NCI-H774 (cell line): ENCODE results near the gene PTPRQ.
"Not testable (repeated sequence)": the region's sequence is repeated elsewhere in the genome, so short reads cannot be mapped to it uniquely, and the experiment has no call there.

Experiments used
- DNase-seq: peaks from one replicate; lab custom pipeline; 2025; lab: John Stamatoyannopoulos, UW

Gene PTPRQ

DNA sequence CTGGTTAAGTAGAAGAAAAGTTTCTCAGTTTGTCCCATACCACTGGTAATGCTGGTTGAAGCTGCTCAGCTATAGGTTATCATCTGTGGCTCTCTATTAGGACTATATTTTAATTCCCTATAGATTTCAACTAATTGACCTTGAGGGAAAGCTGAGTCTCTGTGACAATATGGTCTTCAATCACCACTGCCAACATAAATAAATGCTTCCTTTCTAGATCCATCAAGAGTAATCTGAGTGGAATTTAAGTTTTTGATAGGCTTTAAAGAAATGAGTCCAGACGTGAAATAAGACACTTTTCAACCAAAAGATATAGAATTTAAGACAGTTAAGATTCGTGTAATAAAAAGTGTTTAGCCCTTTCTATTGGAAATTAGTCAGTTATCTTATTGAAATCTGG, 199.9 kb downstream of the PTPRQ start:
- DNase-seq: no peak

DNA sequence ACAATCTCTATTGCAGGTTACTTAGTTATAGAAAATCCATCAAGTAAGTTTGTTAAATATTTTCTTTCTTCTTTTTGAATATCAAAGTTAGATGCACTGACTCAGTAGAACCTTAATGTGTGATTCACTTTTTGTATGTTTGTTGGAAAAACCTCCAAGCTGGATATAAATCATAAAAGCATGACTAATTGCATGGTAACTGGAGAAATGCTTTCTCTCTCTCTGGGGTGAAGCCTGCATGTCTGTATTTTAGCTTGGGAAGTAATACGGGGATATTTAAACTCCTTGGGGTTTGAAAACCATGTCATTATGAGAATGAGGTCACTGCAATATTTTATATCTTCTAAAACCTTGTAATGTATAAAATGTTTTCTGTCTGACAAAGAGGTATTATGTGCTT, 204.8 kb downstream of the PTPRQ start:
- no peak for DNase-seq

DNA sequence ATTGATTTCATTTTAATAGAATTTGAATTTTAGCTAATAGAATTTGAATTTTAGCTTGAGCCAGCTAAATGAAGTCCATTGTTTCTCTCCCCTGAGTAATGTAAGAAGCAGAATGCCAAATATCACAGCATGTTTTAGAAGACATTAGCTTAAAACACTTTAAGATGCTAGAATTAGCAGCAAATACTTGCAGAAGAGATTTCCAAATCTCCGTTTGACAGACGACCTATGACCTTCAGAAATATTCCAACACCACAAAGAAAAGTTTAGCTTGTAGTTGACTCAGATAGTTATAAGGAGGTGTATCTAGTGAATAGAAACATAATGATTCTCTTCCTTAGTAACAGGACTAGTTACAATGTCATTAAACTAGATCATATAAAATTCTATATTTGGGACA, 211.7 kb downstream of the PTPRQ start:
- no peak for DNase-seq

DNA sequence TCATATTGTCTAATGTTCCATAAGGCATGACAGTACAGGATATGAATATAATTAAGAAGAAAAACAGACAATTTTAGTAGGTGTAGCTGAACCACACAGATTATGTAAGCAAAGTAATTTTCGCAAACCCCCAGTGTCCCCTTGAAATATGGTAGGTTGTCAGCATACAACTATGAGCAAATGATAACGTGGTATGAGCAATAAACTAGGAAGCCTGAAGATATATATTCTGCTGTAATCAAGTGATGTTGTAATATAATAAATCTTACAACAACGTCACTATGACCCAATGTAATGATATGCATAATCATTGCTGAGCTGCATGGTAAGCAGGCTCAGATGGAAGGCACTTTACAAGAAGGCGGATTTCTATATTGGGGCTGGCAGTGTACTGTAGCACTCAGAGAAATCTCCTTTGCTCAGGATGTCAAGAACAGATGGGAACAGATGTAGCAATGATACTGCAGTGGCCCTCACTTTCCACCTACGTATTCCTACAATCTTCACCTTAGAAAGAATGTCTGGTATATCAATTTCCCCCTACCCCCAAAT, 215.6 kb downstream of the PTPRQ start:
- DNase-seq: no peak

DNA sequence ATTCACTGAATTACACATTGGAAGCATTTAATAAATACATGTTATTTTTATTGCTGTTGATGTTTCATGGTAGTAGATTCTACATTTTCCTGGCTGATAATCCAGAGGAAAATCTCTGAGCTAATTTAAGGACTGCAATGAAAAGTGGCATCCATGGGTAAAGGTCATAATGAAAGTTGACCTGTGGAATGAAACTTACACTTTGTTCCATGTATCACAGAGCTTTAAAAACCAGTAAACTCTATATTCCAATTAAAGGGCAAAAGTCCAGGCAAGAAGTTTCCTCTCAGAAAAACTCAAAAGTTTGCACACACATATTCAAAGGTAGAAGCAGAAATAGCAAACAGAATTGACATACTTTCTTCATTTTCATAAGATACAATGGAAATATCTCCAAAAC, 218.6 kb downstream of the PTPRQ start:
- DNase-seq: no peak

DNA sequence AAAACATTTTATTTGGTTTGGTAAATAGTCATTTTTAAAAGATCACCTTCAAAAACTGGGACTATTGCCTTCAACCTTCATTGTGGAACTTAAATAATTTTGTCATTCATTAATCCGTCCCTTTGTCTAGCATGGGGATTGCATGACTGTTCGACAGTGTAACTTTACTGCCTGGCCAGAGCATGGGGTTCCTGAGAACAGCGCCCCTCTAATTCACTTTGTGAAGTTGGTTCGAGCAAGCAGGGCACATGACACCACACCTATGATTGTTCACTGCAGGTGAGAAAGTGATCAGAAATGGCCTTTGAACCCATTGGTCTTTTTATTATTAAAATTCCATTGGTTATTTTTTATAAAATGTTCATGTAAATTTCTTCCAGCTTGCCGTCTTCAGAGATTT, 226.2 kb downstream of the PTPRQ start:
- DNase-seq: no peak

DNA sequence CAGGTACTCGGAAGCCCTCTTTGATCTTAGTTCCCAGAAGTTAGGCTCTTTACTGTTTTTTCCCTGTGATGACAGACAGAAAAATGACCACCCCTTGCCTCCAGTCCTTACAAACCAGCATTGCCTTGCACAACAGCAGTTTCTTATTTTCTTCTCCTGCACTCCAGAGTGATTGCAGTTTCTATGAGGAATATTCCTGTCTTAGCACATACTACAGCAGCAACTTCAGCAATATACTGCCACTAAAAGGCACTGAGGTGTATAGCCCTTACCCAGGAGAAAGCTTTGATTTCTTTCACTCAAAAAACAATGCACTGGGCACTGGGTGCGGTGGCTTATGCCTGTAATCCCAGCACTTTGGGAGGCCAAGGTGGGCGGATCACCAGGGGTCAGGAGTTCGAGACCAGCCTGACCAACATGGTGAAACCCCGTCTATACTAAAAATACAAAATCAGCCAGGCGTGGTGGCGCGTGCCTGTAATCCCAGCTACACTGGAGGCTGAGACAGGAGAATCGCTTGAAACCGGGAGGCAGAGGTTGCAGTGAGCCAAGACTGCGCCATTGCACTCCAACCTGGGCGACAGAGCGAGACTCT, 232.1 kb downstream of the PTPRQ start:
- not testable (repeated sequence) for DNase-seq

DNA sequence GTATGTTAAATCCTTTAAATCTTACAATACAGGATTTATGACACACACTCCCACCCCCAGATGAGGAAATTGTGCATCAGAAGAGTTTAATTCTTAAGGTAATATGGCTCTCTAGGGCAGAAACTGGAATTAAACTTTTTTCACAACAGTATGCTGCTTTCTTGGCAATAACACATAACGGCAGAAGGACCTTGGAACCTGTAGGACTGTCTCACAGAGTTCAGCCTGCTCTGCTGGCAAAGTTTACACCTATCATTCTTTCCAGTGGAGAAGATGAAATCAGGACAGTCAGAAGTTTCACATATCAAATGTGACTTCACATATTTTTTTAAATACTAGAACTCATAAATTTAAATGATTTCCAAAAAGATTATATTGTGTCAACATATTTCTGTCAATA, 232.8 kb downstream of the PTPRQ start:
- DNase-seq: no peak

DNA sequence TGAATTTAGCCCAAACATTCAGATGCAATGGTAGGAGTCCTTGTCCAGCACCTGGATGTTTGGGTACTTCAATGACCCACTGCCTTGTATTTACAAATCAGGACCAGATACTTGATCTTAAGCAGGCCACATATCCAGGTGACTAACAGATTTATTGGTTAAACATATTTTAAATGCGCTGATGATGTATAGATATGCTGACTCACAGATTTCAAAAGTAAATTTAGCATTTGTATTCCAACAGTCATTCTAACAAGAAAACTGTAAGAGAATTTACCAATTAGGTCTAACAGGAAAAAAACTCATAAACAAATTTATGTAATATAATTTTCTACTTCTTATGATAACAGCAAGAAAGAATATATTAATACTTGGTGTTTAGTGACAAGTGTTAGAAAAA, 234.0 kb downstream of the PTPRQ start:
- no peak for DNase-seq

DNA sequence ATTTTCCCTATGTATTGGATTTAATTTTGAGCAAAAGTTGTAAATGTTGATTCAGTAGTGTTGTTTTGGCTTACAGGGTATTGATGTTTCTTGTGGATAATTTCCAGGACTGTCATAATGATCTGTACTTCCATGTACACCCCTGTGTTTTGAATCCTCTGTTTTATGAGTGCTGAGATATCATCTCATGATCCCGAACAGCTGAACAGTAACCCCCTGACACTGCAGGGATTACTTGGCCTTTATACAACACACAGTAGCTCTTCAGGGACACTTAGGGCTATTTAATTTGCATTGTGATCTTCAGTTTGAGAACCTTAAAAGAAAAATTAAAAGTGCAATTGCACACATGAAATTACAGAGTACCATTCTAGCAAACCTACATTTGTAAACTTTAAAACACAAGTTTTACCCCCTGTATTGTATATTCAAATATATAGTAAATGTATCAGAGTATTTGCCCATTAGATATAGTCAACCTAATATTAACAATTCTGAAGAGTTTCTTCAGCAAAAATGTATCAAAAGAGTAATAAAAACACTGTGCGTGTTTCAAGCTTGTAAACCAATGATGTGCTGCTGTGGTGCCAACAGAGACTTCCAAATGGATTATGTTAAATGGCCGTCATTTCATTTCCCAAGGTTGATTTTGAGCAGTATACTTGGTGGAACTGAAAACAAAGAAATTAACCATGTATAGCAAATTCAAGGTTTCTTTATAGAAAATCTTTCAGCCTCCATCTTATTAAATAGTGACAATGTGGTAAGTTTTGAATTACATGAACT, 235.5 kb downstream of the PTPRQ start:
- DNase-seq: no peak

DNA sequence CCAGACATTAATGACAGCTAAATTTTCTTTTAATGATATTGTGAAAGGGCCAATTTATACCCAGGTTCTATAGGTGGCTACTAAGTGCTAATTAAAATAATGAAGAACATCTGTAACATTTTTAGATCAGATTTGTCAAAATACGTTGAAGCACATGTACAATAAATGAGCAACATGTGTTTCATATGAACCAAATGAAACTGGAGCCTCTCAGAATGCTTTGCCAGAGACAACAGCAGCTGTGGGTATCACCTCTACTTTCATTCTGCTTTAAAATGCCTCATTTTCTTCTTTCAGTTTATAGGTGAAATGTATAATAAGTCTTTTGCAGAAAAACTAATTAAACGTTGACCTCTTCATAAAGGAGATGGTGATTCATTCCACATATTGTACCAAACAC, 237.3 kb downstream of the PTPRQ start:
- DNase-seq: no peak

DNA sequence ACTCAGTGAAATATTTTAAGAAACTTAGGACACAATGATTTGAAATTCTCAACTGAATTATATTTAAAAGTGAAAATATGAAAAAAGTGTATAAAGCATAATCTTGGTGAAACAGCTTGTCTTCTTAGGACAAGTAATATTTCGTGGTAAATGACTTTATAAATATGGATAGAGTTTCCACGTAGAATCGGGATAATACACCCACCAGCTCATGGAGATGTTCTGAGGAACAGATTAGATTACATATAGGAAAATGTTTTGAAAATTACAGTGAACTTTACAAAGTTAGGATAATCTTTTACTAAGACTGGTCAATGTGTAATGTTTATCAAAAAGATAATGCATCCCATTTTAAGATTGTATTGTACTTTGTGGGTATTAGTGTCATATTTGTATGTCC, 237.8 kb downstream of the PTPRQ start:
- no peak for DNase-seq

DNA sequence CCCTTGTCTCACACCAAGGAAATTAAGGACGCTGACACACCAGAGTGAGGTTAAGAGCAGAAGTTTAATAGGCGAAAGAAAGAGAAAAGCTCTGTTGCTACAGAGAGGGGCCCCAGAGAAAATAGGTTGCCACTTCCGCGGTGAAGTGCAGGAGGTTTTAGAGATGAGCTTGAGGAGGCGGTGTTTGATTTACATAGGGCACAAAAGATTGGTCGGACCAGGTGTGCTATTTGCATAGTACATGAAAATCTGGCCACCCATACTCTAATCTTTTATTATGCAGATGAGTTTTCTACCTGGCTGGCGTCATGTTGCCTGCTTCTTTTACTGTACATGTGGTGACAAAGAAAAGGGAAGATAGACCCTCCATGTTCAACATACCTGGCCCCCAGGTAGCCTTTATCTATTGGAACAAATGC, 240.1 kb downstream of the PTPRQ start:
- DNase-seq: no peak

DNA sequence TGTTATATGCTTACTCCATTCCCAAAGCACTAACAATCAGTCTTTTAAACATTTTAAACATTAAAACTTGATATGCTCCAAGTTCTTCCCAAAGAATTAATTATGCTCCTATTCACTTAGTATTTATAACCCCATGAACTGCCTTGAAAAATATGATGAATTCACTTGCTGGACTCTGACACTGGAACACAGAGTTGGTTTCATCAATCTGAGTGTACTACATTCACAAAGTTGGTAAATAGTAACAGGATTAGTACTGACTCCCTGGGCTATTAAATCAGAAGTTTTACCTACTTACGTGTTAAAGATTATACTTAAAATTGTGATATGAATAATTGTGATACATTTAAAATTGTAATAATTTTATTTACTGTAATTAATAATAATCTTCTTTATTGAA, 246.1 kb downstream of the PTPRQ start:
- no peak for DNase-seq

DNA sequence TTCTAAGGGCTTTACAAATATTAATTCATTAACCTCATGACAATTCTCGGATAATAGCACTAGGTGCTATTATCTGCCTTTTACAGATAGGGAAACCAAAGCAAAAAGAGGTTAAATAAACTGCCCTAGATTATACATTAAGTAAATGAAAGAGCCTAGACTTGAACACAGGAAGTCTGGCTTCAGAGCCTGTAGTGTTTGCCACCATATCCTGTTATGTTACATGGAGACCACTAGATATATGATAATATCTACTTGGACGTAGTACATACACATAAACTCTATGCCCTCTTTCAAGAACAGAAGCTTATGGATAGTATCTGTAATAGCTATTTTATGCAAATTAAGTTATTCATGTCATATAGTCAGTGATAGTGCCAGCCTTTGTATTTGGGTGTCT, 246.5 kb downstream of the PTPRQ start:
- DNase-seq: no peak

DNA sequence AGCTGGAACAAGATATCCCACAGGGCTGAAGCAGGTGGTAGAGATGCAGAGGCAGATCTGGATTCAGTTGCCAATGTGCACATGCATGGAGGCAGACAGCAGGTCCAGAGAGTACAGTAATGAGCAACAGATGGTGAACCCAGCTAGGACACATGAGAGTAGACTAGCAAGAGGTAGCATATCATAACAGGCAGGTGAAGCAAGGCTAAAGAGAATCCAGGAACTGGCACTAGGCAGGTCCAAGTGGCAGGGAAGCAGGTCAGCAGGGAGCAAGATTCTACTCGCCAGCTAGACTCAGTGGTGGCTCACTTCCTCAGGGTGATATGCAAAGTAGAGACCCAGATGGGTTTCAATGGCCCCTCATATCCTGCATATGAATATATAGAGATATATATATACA, 248.1 kb downstream of the PTPRQ start:
- DNase-seq: no peak

DNA sequence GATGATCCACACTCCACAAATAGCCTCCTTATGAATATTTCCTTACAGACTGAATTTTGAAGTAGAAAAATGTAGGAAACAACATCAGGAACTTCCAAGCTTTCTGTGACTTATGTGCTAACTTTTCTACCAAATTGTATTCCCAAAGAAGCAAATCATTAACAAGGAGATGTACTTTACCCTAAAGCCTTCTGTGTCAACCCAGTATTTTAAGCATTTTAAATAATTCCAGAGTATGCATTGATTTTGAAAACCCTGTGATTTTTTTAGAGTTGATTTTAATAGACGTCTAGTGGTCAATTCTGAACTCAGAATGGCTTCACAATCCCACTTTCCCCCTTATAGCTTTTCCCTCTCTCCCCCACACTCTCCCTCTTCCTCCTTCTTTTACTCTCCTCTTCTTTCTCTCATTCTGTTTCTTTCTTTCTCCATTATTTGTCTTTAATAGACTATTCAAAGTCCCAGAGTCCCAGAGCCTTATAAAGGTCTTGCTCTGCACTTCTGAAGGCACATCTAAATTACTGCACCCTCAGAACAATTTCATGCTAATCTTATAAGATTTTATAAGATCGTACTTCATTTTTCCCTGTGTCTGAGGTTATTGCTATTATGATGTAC, 253.3 kb downstream of the PTPRQ start:
- no peak for DNase-seq

DNA sequence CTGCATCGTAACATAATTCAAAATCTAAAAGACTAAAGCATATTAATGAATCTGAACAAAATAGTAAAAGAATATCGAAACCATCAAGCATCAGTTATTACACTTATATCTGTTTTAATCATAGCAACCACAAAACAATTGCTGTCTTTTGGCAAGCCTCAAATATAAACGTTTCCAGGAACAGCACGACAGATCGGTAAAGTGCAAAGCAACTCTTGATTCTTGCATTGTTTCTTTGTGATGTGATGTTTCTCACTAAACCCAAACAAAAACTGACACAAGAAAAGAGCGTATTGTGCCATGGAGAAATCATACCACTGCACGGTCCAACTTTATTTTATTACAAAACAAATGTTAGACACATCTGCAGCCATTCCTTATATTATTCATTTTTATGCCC, 254.2 kb downstream of the PTPRQ start:
- DNase-seq: no peak

DNA sequence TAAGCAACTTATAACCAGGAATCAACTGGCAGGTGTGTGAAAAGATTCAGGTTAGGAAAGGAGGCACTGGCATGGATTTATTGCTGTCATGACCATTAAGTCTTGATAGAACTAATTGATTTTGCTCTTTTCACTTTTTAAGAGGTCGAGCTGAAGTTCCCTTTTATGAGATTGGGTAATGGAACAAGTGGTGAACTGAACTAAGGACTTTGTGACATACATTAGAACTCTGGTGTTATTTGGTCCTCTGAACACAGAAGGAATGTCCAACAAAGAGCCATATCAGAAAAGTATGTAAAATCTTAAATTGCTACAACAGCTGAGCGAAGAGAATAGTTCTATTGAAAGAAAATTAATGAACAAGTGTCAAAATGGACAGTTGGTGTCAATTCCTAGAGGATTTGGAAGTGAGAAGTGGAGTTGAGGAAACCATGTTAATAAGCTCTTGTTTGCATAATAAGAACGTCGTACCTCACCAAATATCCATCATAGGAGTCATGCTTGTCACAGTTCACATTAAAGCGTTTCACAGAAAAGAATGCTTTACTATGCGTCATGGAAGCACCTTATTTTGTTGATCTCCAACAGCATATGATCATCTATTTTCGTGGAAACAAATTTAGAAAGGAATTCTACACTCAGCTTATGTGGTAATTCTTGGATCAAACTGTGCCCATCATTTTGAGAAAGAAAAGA, 255.0 kb downstream of the PTPRQ start:
- no peak for DNase-seq

DNA sequence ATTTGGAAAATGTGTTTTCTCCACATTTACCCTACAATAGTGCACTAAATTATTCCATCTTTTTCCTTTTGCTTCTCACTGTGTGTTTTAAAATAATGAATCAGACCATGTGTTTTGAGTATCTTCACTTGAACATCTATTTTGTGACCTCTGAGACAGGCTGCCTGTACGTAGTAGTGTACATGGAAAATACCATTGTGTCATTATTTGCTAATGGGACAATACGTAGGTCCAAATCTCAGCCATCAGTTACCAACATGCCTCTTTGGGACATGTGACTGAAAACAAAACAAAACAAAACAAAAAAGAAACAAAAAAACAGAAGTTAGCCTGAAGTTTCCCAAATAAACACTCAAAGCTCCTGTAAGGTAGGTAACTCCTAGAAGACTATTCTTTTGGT, 256.3 kb downstream of the PTPRQ start:
- no peak for DNase-seq

DNA sequence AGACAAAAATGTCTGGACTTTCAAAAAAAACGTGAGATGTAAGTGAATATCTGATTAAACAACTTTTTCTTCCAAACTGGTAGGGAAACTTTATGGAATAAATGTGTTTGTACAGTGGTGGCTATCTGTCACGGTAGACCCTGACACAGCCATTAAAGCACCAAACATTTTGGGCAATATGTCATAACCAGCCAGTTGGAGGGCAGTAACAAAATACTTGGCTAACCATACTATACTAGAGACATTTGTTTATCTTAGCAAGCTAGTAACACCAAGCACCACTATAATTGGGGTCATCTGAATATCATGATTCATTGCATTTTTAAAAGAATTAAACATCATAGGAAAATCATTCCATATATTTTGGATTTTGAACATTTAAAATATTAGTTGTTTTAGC, 257.4 kb downstream of the PTPRQ start:
- DNase-seq: no peak

DNA sequence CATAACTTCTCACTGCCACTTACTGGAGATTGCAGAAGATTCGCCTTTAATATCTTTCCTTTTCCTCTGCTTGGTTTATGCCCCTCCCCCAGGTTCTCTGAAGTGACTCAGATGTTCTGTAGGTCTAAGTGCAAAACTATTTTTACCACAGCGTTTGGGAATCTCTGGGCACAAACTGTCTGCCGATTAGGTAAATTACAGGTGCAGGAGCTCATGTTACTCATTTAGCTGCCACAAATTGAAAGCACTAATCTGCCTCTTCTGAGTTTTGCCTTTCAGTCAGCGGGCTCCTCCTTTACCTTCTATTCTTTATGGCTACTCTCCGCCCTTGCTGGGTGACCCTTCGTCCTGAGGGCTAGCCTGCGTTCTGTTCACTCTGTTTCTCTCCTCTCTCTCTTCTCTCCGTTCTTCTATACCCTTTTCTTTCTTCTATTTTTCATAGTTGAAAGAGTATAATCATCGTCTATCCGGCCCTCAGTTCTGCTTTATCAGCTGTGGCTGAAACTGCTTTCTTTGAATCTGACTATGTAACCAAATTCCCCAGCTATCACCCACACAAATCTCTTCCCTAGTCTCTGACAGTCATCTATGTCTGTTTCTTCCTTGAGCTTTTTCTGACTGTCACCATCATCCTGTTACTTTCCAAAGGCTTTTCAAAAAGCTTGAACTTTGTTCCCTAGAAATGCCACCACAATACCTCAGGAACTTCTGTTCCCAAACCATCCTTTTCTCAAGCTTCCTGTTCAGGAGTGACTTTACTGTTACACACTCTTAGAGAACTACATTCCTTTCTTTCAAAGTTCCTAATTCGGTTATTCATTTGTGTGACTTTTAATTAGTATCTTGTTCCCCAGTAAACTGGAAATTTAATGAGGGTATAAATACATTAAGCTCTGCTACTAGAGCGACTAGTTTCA, 259.1 kb downstream of the PTPRQ start:
- no peak for DNase-seq
